ENCODE measurements around the gene MARK3.

MARK3 gene

DNA sequence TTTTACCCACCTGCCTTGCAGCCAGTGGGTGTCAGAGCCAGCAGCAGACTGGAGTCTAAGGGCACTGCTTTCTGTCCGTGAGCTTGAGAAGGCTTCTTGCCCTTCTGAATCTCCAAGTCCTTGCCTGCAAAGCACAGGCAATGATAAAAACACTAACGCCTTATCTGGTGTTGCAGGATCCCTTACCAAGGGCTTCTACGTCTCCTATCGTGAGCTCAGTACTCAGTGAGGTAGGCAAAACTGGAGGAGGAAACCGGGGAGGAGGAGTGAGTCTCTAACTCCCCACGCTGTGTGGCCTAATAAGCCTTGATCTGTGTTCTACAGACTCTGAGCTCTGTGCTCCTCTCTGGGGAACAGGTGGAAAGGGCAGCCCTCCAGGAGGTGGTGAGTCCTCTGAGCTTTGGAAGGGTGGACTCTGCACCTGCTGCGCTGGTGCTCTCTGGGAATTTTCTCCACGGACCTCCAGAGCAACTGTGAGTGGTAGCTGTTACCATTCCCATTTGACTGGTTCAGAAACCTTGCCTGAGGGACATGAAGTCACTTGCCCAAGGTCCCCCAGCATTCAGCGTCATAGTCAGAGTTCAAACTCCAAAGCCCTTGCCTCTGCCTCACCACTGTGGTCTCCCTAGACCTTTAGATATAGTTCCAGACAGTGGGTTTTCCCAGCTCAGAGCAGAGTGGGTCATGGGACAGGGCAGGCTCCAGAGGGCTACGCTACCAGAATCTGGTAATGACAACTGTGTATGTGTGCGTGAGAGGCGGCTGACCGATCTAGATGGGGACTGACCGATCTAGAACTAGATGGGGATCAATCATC is 7.0 kb upstream of the MARK3 start:
- TF ChIP-seq, protein P1, sequence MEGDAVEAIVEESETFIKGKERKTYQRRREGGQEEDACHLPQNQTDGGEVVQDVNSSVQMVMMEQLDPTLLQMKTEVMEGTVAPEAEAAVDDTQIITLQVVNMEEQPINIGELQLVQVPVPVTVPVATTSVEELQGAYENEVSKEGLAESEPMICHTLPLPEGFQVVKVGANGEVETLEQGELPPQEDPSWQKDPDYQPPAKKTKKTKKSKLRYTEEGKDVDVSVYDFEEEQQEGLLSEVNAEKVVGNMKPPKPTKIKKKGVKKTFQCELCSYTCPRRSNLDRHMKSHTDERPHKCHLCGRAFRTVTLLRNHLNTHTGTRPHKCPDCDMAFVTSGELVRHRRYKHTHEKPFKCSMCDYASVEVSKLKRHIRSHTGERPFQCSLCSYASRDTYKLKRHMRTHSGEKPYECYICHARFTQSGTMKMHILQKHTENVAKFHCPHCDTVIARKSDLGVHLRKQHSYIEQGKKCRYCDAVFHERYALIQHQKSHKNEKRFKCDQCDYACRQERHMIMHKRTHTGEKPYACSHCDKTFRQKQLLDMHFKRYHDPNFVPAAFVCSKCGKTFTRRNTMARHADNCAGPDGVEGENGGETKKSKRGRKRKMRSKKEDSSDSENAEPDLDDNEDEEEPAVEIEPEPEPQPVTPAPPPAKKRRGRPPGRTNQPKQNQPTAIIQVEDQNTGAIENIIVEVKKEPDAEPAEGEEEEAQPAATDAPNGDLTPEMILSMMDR (IDR thresholded peaks at IDR 0.05; ENCODE audit: borderline replicate concordance, extremely low read depth, low read length, poor library complexity, severe bottlenecking): no peak
- TF ChIP-seq EZH2 (IDR thresholded peaks at IDR 0.05; ENCODE audit: borderline replicate concordance, low read depth, low read length, severe bottlenecking): no peak
- Histone ChIP-seq H3K4me3 (ENCODE audit: low read depth in 1 of 2, low read length in 2 of 2) (no peak overlapping the region), H3K36me3 (ENCODE audit: insufficient read depth, low read length) (no peaks in the 10 kb centered on the region), H3K4me1 (ENCODE audit: insufficient read depth, low read length) (no peaks in the 10 kb centered on the region), H3K4me2 (ENCODE audit: insufficient read depth, low read length) (no peak overlapping the region), H3K27ac (ENCODE audit: low read length) (no peak overlapping the region), H3K9me3 (ENCODE audit: insufficient read depth, low read length, severe bottlenecking) (no peaks in the 10 kb centered on the region), H3K27me3 (ENCODE audit: insufficient read depth, low read length, poor library complexity) (peaks cover 24% of the 10 kb centered on the region), H3K9ac (ENCODE audit: low read depth, low read length) (no peak overlapping the region), H3K79me2 (ENCODE audit: insufficient read depth, low read length) (no peaks in the 10 kb centered on the region), H2AFZ (ENCODE audit: low read depth, low read length) (no peak overlapping the region), H4K20me1 (ENCODE audit: insufficient read depth, low read length) (no peaks in the 10 kb centered on the region)
- ATAC-seq (ENCODE audit: insufficient read depth, low read depth) (peak; percentile 19; the same call in 1 of the 3 replicates), DNase-seq (no peak)

DNA sequence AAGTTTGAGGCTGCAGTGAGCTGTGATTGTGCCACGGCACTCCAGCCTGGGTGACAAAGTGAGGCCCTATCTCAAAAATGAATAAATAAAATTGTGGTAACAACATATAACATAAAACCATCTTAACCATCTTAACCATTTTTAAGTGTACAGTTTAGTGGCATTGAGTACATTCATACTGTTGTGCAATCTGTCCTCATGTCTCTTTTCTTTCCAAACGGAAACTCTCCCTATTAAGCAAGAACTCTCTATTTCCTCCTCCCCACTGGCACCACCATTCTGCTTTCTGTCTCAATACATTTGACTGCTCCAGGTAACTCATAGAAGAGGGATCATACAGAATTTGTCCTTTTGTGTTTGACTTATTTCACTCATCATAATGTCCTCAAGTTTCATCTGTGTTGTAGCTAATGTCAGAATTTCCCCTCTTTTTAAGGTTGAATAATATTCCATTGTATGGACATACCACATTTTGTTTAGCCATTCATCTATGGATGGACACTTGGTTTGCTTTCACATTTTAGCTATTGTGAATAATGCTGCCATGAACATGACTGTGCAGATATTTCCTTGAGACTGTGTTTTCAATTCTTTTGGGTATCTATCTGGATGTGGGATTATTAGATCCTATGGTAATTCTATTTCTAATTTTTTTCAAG is 4.4 kb upstream of the MARK3 start:
- no peak overlapping the region for H3K4me3 ChIP-seq (ENCODE audit: low read depth in 1 of 2, low read length in 2 of 2)
- peaks cover 24% of the 10 kb centered on the region for H3K27me3 ChIP-seq (ENCODE audit: insufficient read depth, low read length, poor library complexity)
- TF ChIP-seq EZH2 (IDR thresholded peaks at IDR 0.05; ENCODE audit: borderline replicate concordance, low read depth, low read length, severe bottlenecking): no peak
- TF ChIP-seq, protein P1 (IDR thresholded peaks at IDR 0.05; ENCODE audit: borderline replicate concordance, extremely low read depth, low read length, poor library complexity, severe bottlenecking): no peak
- H4K20me1 ChIP-seq (ENCODE audit: insufficient read depth, low read length): peaks cover 2% of the 10 kb centered on the region
- no peak for ATAC-seq (ENCODE audit: insufficient read depth, low read depth)
- H2AFZ ChIP-seq (ENCODE audit: low read depth, low read length): no peak overlapping the region
- H3K4me2 ChIP-seq (ENCODE audit: insufficient read depth, low read length): no peak overlapping the region
- H3K79me2 ChIP-seq (ENCODE audit: insufficient read depth, low read length): peaks cover 14% of the 10 kb centered on the region
- DNase-seq: no peak
- H3K9me3 ChIP-seq (ENCODE audit: insufficient read depth, low read length, severe bottlenecking): no peaks in the 10 kb centered on the region
- H3K27ac ChIP-seq (ENCODE audit: low read length): no peak overlapping the region
- no peak overlapping the region for H3K9ac ChIP-seq (ENCODE audit: low read depth, low read length)
- no peaks in the 10 kb centered on the region; the same call in 1 of the 2 replicates for H3K36me3 ChIP-seq (ENCODE audit: insufficient read depth, low read length)
- peaks cover 10% of the 10 kb centered on the region for H3K4me1 ChIP-seq (ENCODE audit: insufficient read depth, low read length)

- no peak overlapping the region for H3K9ac ChIP-seq (ENCODE audit: low read depth, low read length)
- ATAC-seq (ENCODE audit: insufficient read depth, low read depth): no peak
- peaks cover 29% of the 10 kb centered on the region for H3K79me2 ChIP-seq (ENCODE audit: insufficient read depth, low read length)
- no peaks in the 10 kb centered on the region; the same call in 1 of the 2 replicates for H3K36me3 ChIP-seq (ENCODE audit: insufficient read depth, low read length)
- H3K27ac ChIP-seq (ENCODE audit: low read length): no peak overlapping the region
- peaks cover 15% of the 10 kb centered on the region for H4K20me1 ChIP-seq (ENCODE audit: insufficient read depth, low read length)
- TF ChIP-seq, protein P1 (IDR thresholded peaks at IDR 0.05; ENCODE audit: borderline replicate concordance, extremely low read depth, low read length, poor library complexity, severe bottlenecking): no peak
- no peak for TF ChIP-seq EZH2 (IDR thresholded peaks at IDR 0.05; ENCODE audit: borderline replicate concordance, low read depth, low read length, severe bottlenecking)
- H3K4me1 ChIP-seq (ENCODE audit: insufficient read depth, low read length): peaks cover 20% of the 10 kb centered on the region
- DNase-seq: no peak
- peaks cover 24% of the 10 kb centered on the region for H3K27me3 ChIP-seq (ENCODE audit: insufficient read depth, low read length, poor library complexity)
- no peak overlapping the region for H2AFZ ChIP-seq (ENCODE audit: low read depth, low read length)
- no peak overlapping the region for H3K4me2 ChIP-seq (ENCODE audit: insufficient read depth, low read length)
- H3K4me3 ChIP-seq (ENCODE audit: low read depth in 1 of 2, low read length in 2 of 2): no peak overlapping the region
- no peaks in the 10 kb centered on the region for H3K9me3 ChIP-seq (ENCODE audit: insufficient read depth, low read length, severe bottlenecking)
These were observed 2.8 kb upstream of the MARK3 start for GRCh38 chr14:103382376-103382775.

All from DND-41 (cell line).